Keratinocyte (primary cell): ENCODE measurements around the gene CKS1B. TPM values are rescaled to one million over a fixed set of nuclear protein-coding genes. Genes with fewer than 3 reads are reported as not detected.

Experiments
- DNase-seq: peaks from one replicate; pipeline ENCODE4 v3.0.0-alpha.2; 2011; ENCODE audit warnings: low read depth, missing footprints, low spot score
- FAIRE-seq: peaks from 2 replicates; lab custom pipeline; 2011; peaks lifted over from hg19 to GRCh38; lab: Jason Lieb, UNC
- H2AFZ ChIP-seq: 2 replicates; pipeline ENCODE4 v1.6.0; 2012; ENCODE audit warnings: low read length, control low read depth, inconsistent platforms; ENCODE audit not compliant: control insufficient read depth
- H3K27ac ChIP-seq: 2 replicates; pipeline ENCODE4 v1.5.1; 2011; ENCODE audit warnings: low read length; ENCODE audit not compliant: control insufficient read depth, insufficient read depth
- H3K27me3 ChIP-seq: 3 replicates; pipeline ENCODE4 v1.6.0; 2011; ENCODE audit warnings: low read length; ENCODE audit not compliant: control insufficient read depth, insufficient read depth; ENCODE audit errors: extremely low read depth
- H3K36me3 ChIP-seq, 2 experiments: 2 replicates in 1 of 2; 3 replicates in 1 of 2; pipeline ENCODE4 v1.5.1; 2011; ENCODE audit warnings: low read length in 2 of 2, mild to moderate bottlenecking in 1 of 2; ENCODE audit not compliant: control insufficient read depth in 2 of 2, insufficient read depth in 2 of 2; ENCODE audit errors: extremely low read depth in 1 of 2
- H3K4me1 ChIP-seq: 3 replicates; pipeline ENCODE4 v1.5.1; 2011; ENCODE audit warnings: low read length; ENCODE audit not compliant: control insufficient read depth, insufficient read depth; ENCODE audit errors: extremely low read depth
- H3K4me2 ChIP-seq: 3 replicates; pipeline ENCODE4 v1.6.0; 2011; ENCODE audit warnings: low read depth, low read length; ENCODE audit not compliant: control insufficient read depth, insufficient read depth; ENCODE audit errors: extremely low read depth
- H3K4me3 ChIP-seq, 3 experiments: fragments of 200-600 bp in 1 of 3; sonication (generic) in 1 of 3; 2 replicates in 2 of 3; 3 replicates in 1 of 3; pipeline ENCODE4 v1.5.1; 2011 to 2016; ENCODE audit warnings: low read length in 3 of 3, mild to moderate bottlenecking in 3 of 3, control low read depth in 2 of 3, inconsistent platforms in 1 of 3, low read depth in 1 of 3, mixed read lengths in 1 of 3, mixed run types in 1 of 3, moderate library complexity in 1 of 3; ENCODE audit not compliant: control insufficient read depth in 2 of 3, insufficient read depth in 2 of 3; ENCODE audit errors: extremely low read depth in 1 of 3
- H3K79me2 ChIP-seq: 2 replicates; pipeline ENCODE4 v1.6.0; 2012; ENCODE audit warnings: low read length; ENCODE audit not compliant: control insufficient read depth, insufficient read depth
- H3K9ac ChIP-seq: 3 replicates; pipeline ENCODE4 v1.6.0; 2011; ENCODE audit warnings: low read length; ENCODE audit not compliant: control insufficient read depth, insufficient read depth; ENCODE audit errors: extremely low read depth
- H3K9me1 ChIP-seq: 3 replicates; pipeline ENCODE4 v1.6.0; 2011; ENCODE audit warnings: low read length; ENCODE audit not compliant: control insufficient read depth, insufficient read depth; ENCODE audit errors: extremely low read depth
- H3K9me3 ChIP-seq: 2 replicates; pipeline ENCODE4 v1.5.1; 2012; ENCODE audit warnings: low read depth, low read length; ENCODE audit not compliant: control insufficient read depth
- H4K20me1 ChIP-seq: 3 replicates; pipeline ENCODE4 v1.6.0; 2011; ENCODE audit warnings: low read length; ENCODE audit not compliant: control insufficient read depth, insufficient read depth; ENCODE audit errors: extremely low read depth
- EZH2 ChIP-seq: IDR thresholded peaks from one replicate; pipeline ENCODE4 v1.6.1; 2012; ENCODE audit warnings: inconsistent platforms, mild to moderate bottlenecking, low read length, moderate library complexity
- dilution Hi-C: fragments of 300-500 bp; cut with MboI; formaldehyde crosslinking; loops from one replicate; pipeline ENCODE4 v1.7.0; 2020; ENCODE audit warnings: low sequenced_read_pairs; ENCODE audit not compliant: extremely low pct_ligation_motif_present
- polyA plus RNA-seq, 5 experiments: library from polyadenylated mRNA; depleted of rRNA in 3 of 5; stranded (reverse) in 3 of 5; stranded (forward) in 1 of 5; unstranded in 1 of 5; fragments of >200 nt; gene quantifications; 1 replicate in 1 of 5; 2 replicates in 3 of 5; 3 replicates in 1 of 5; pipeline versions ENCODE4 v1.2.1 to v1.2.3, GENCODE V29; 2011 to 2012; ENCODE audit warnings: missing spikeins in 2 of 5, low read depth in 1 of 5, low replicate concordance in 1 of 5
- TF ChIP-seq, protein P1 (sequence below), 3 experiments: IDR thresholded peaks in 1 of 3; conservative IDR thresholded peaks in 1 of 3; optimal IDR thresholded peaks in 1 of 3; 2 replicates in 2 of 3; 3 replicates in 1 of 3; pipeline versions ENCODE3 to v1.5.1; 2011; ENCODE audit warnings: low read length in 3 of 3, mild to moderate bottlenecking in 3 of 3, moderate library complexity in 2 of 3, control low read depth in 1 of 3, inconsistent platforms in 1 of 3; ENCODE audit not compliant: insufficient read depth in 2 of 3; ENCODE audit errors: extremely low read depth in 1 of 3

Gene CKS1B
- polyA plus RNA-seq, 1 donor (not counting 4 experiments of a cell fraction or from before 2014, with no cell fraction given), result 300 TPM

DNA sequence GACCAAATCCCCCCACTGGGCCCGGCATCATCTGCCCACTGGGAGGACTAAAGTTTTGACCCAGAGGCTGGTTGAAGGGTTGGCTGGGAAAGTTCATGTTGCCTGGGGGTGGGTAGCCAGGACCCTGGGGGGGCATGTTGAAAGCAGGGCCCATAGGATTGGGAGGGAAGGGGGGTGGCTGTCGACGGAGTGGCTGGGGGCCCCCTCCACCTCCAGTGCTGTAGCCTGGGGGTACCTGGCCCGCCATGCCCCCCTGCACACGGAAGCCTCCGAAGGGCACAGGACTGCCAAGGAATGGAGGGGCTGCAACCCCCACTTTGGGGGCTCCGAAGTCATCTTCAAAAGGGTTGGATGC is 15.1 kb upstream of the CKS1B start:
- H3K36me3 ChIP-seq, result peaks cover 13 to 27% of the 10 kb centered on the region in 2 experiments
- FAIRE-seq, result no peak
- no peak overlapping the region for H3K27ac ChIP-seq
- no peak overlapping the region for H3K9ac ChIP-seq
- dilution Hi-C loops, result no loop called here
- no peaks in the 10 kb centered on the region for H3K9me3 ChIP-seq
- no peak overlapping the region for H2AFZ ChIP-seq
- no peak overlapping the region for H3K4me2 ChIP-seq
- no peak overlapping the region for H3K4me3 ChIP-seq
- no peaks in the 10 kb centered on the region for H4K20me1 ChIP-seq
- no peak for TF ChIP-seq EZH2
- TF ChIP-seq, protein P1, sequence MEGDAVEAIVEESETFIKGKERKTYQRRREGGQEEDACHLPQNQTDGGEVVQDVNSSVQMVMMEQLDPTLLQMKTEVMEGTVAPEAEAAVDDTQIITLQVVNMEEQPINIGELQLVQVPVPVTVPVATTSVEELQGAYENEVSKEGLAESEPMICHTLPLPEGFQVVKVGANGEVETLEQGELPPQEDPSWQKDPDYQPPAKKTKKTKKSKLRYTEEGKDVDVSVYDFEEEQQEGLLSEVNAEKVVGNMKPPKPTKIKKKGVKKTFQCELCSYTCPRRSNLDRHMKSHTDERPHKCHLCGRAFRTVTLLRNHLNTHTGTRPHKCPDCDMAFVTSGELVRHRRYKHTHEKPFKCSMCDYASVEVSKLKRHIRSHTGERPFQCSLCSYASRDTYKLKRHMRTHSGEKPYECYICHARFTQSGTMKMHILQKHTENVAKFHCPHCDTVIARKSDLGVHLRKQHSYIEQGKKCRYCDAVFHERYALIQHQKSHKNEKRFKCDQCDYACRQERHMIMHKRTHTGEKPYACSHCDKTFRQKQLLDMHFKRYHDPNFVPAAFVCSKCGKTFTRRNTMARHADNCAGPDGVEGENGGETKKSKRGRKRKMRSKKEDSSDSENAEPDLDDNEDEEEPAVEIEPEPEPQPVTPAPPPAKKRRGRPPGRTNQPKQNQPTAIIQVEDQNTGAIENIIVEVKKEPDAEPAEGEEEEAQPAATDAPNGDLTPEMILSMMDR (optimal IDR thresholded peaks at IDR 0.05 in 1 of 3, IDR thresholded peaks at IDR 0.05 in 1 of 3, conservative IDR thresholded peaks at IDR 0.05 in 1 of 3; ENCODE audit: extremely low read depth in 1 of 3, insufficient read depth in 2 of 3, low read length in 3 of 3), result no peak
- no peak for DNase-seq
- H3K27me3 ChIP-seq, result no peaks in the 10 kb centered on the region
- peaks cover 18% of the 10 kb centered on the region for H3K79me2 ChIP-seq
- H3K9me1 ChIP-seq, result no peaks in the 10 kb centered on the region
- H3K4me1 ChIP-seq, result peaks cover 40% of the 10 kb centered on the region

DNA sequence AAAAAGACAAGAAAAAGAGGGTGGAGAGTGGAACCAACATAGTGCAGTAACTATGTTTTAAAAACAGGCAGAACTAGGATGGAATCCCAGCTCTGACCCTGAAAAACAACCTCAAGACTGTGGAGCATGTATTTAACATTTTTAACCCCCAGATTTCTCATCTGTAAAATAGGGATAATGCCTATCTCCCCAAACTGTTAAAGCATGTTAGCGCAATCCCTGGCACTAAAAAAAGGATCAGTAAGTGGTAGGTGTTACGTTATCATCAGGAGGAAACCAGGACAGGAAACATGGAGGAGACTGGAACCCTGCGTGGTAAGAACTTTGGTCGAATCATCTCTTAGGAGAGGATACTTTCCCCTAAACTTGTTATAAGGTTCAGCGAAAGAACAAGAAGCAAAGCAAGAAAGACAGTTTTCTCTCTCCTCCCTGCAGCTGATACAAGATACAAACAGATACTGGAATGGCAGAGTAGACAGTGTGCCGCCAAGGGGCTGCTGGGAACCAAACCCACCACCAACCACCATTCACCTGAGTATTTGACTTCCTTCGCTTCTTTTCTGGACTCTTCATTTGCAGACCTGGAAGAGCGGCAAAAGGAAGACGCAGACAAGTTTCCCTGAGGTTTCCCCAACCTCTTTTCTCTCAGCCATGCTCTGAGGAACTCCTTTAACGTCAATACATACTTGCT is 13.9 kb upstream of the CKS1B start:
- Histone ChIP-seq H4K20me1 (no peaks in the 10 kb centered on the region), H3K27me3 (no peaks in the 10 kb centered on the region), H3K9me1 (no peaks in the 10 kb centered on the region), H3K9me3 (no peaks in the 10 kb centered on the region), H3K79me2 (peaks cover 24% of the 10 kb centered on the region), H3K9ac (peak overlapping the region; percentile 87), H3K4me1 (peaks cover 37% of the 10 kb centered on the region), H3K4me2 (peak overlapping the region; percentile 100), H3K27ac (peak overlapping the region; percentile 81), H2AFZ (peak overlapping the region; percentile 49), H3K4me3 (peak overlapping the region; percentile 62 to 96 (median 90)), H3K36me3 (peaks cover 22 to 37% of the 10 kb centered on the region in 2 experiments)
- dilution Hi-C loops, result no loop called here
- FAIRE-seq, result no peak
- DNase-seq, result no peak
- TF ChIP-seq, protein P1 (optimal IDR thresholded peaks at IDR 0.05 in 1 of 3, IDR thresholded peaks at IDR 0.05 in 1 of 3, conservative IDR thresholded peaks at IDR 0.05 in 1 of 3; ENCODE audit: extremely low read depth in 1 of 3, insufficient read depth in 2 of 3, low read length in 3 of 3), result no peak
- no peak for TF ChIP-seq EZH2
